Measurements from ENCODE around the gene SMIM41.
"Not testable (repeated sequence)": the region's sequence is repeated elsewhere in the genome, so short reads cannot be mapped to it uniquely, and the experiment has no call there.

The SMIM41 gene

DNA sequence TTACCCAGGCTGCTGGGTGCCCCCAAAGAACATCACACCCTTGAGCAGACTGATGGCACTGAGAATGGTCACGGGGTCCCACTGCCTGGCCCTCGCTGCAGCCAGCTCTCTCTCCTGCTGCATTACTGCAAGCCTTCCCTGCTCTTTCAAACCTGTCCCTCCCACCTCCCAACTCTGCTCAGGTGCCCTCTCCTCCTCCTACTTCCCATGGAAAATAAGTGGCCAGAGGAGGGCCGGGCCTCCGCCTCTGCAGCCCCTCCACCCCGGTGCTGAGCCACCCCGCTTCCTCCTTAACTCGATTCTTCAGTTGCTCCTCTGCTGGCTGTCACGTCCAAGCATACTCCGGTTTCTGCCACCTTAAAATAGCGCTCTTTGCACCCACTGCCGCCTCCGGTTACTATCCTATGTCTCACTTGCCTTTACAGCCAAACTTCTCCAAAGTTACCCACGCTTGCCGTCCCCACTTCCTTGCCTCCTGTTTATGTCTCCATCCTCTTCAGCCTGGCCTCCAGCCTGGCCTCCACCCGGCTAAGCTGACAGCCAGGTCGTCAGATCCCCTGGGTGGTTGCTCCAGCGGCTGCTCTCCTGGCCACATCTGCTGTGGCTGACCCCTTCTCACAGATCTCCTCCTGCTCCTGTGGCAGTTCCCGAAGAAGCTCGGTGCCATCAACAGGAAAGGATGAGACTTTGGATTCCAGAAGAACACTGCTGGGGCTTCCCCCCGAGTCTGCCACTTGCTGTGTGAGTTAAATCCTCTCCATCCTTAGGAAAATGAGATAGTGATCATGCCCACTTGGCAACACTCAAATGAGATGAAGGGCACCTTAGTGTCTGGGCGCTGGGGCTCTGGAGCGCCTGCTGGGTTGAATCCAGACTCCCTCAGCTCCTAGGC is 7.7 kb downstream of the SMIM41 start:
- in situ Hi-C loops (cut with HindIII; ENCODE audit: low pct_unique_long_range_greater_than_20kb, low sequenced_read_pairs): no loop called here
- no peak for DNase-seq (ENCODE audit: low read depth in 1 of 2, low spot score in 1 of 2)
- no peak for TF ChIP-seq JUND (IDR thresholded peaks at IDR 0.05; ENCODE audit: low read depth)

GRCh38 chr12:52087961-52088820 is 8.7 kb downstream of the SMIM41 start:
- DNase-seq (ENCODE audit: low read depth in 1 of 2, low spot score in 1 of 2): no peak
- in situ Hi-C loops (cut with HindIII; ENCODE audit: low pct_unique_long_range_greater_than_20kb, low sequenced_read_pairs): no loop called here
- no peak for TF ChIP-seq JUND (IDR thresholded peaks at IDR 0.05; ENCODE audit: low read depth)

GRCh38 chr12:52089491-52089890 is 10.0 kb downstream of the SMIM41 start:
- TF ChIP-seq JUND (IDR thresholded peaks at IDR 0.05; ENCODE audit: low read depth): no peak
- DNase-seq (ENCODE audit: low read depth in 1 of 2, low spot score in 1 of 2): no peak
- in situ Hi-C loops (cut with HindIII; ENCODE audit: low pct_unique_long_range_greater_than_20kb, low sequenced_read_pairs): no loop called here

- no peak for DNase-seq (ENCODE audit: low read depth in 1 of 2, low spot score in 1 of 2)
- TF ChIP-seq JUND (IDR thresholded peaks at IDR 0.05; ENCODE audit: low read depth): no peak
- in situ Hi-C loops (cut with HindIII; ENCODE audit: low pct_unique_long_range_greater_than_20kb, low sequenced_read_pairs): no loop called here
Observed at GRCh38 chr12:52090291-52090690, 10.8 kb downstream of the SMIM41 start.

DNA sequence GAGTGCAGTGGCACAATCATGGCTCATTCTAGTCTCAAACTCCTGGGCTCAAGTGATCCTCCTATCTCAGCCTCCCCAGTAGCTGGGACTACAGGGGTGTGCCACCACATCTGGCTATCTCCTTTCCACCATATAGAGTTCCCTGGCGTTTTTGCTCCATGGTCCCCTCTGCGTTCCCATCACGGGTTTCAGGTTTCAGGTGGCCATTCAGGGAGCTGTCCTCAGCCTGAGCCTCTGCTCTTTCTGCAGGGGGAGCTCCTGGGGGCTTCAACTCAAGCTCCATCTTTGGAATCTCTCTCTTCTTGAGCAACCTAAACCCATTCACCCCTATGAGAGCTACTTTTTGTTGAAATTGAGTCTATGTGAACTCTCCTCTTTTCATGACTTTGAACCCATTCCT is 11.6 kb downstream of the SMIM41 start:
- DNase-seq (ENCODE audit: low read depth in 1 of 2, low spot score in 1 of 2): no peak
- no peak for TF ChIP-seq JUND (IDR thresholded peaks at IDR 0.05; ENCODE audit: low read depth)
- in situ Hi-C loops (cut with HindIII; ENCODE audit: low pct_unique_long_range_greater_than_20kb, low sequenced_read_pairs): no loop called here

DNA sequence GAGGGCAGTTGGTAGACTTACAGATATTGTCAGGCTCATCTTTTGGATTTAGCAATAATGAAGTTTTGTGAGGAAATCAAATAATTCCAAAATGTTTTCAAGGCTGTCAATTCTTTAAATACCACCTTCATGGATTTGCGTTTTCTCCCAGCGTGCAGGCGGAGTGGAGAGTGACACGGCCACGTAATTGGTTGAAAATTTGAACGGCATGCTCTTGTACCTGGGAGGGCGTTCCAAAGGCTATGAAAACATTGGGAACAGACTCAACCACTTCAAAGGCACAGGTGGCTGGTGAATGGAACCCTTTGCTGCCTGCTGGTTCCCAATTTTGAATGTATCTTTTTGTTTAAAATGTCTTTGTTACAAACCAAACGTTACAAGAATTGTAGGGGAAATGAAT is 12.4 kb downstream of the SMIM41 start:
- in situ Hi-C loops (cut with HindIII; ENCODE audit: low pct_unique_long_range_greater_than_20kb, low sequenced_read_pairs): no loop called here
- no peak for TF ChIP-seq JUND (IDR thresholded peaks at IDR 0.05; ENCODE audit: low read depth)
- peak; percentile 36 to 56 for DNase-seq (ENCODE audit: low read depth in 1 of 2, low spot score in 1 of 2)

DNA sequence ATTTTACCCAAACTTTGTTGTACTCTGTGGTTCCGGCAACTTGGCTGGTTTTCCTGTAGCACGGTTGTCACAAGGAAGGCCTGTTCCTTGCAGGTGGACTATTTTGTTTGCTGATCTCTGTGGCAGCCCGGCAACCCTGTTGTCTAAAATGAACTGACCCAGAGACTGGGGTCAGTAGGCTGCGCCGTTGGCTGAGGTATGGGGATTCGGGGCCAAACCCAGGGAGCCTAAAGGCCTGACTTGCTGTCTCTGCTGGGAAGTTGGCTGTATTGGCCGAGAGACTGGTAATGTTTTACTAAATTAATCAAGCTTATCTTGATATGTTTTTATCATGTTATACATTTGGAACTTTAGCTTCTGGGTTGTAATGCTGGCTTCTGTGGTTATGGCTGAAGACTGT is 13.8 kb downstream of the SMIM41 start:
- in situ Hi-C loops (cut with HindIII; ENCODE audit: low pct_unique_long_range_greater_than_20kb, low sequenced_read_pairs): no loop called here
- no peak for TF ChIP-seq JUND (IDR thresholded peaks at IDR 0.05; ENCODE audit: low read depth)
- DNase-seq (ENCODE audit: low read depth in 1 of 2, low spot score in 1 of 2): no peak

DNA sequence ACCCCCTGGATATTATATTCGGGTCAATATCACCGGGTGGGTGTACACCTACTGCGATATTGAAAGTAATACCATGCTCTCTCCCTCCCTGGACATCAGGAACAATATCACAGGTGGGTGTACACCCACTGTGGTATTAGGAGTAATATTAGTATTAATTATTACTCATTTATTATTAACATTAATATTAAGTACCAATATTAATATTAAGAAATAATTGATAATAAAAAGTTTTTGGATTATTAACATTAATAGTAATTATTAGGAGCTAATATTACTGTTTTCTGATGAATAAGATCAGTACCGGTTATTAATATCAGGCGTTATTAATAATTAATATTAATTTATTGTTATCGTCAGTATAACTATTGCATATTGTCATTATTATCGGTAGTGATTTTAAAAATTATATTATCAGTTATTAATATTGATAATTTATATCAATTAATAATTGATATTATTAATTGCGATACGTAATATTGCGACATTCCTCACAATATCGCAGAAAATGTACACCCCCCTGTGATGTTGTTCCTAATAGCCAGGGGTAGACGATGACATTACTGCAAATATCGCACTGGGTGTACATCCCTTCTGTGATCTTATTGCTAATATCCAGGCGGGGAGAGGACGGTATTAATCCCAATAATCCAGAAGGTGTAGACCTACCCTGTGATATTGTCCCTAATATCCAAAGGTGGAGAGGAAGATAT is 17.0 kb downstream of the SMIM41 start:
- in situ Hi-C loops (cut with HindIII; ENCODE audit: low pct_unique_long_range_greater_than_20kb, low sequenced_read_pairs): no loop called here
- DNase-seq (ENCODE audit: low read depth in 1 of 2, low spot score in 1 of 2): no peak
- TF ChIP-seq JUND (IDR thresholded peaks at IDR 0.05; ENCODE audit: low read depth): no peak

- no peak for TF ChIP-seq JUND (IDR thresholded peaks at IDR 0.05; ENCODE audit: low read depth)
- DNase-seq (ENCODE audit: low read depth in 1 of 2, low spot score in 1 of 2): no peak
- in situ Hi-C loops (cut with HindIII; ENCODE audit: low pct_unique_long_range_greater_than_20kb, low sequenced_read_pairs): no loop called here
Observed at GRCh38 chr12:52097045-52097666, 17.7 kb downstream of the SMIM41 start.

DNA sequence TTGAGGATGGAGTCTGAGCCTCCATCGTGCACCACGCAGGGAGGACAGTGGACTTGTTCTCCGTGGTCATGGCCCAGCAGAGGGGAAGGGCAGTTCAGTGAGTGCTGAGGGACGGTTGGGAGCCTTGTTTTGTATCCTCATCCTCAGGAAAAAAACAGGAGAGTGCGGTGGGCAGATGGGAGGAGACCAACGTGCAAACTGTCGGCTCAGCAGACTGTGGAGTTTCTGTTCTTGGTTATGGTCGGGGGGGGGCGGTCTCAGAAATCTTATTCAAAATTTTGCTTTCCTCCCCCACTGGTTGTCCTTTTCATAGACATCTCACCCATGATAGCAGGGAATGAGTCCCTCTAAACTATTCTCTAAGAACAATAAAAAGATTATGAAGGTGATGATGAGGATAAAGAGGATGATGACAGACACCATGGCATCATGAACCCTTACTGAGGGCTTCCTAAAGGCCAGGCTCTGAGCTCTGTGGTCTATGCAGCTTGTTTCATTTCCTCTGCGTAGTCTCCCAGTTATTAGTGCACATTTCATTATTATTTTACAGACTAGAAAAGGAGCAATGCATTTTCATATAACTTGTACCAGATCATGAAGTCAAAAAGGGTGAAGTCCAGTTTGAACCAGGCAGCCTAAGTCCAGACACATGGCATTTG is 25.1 kb downstream of the SMIM41 start:
- in situ Hi-C loops (cut with HindIII; ENCODE audit: low pct_unique_long_range_greater_than_20kb, low sequenced_read_pairs); DNase-seq (ENCODE audit: low read depth in 1 of 2, low spot score in 1 of 2): not testable (repeated sequence)

DNA sequence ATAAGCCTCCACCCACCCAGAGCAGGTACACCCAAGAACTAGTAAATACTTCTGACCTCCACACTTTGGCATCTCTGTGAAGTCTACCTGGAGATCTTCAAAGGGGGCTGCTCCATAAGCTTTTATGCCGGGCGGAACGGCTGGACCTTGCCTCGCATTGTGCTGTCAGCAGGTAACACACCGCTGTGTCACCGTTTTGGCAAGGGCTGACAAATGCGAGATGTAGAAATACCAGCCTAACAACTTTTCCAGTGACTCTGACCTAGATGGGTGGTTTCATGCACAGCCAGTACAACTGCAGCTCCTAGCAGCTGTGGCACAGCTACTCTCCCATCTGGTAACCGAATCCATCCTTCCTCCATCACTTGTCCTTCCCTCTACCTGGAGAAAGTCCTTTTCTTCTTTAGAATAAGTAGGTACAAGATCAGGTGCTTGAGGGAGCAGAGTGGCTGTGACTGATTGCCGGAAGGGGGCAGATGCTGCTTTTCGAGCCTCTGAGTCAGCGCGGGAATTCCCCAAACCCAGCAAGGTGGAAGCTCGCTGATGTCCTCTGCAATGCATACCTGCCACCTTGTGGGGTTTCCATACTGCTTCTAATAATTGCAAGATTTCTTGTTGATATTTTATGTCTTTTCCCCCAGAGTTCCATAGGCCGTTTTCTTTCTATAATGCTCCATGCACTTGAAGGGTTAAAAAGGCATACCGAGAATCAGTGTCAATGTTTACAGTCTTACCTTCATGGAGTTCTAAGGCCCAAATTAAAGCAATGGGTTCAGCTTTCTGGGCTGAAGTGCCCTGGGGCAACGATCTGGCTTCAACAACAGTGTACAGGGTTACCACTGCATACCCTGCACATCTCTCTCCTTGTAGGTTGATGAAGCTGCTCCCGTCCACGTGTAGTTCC is 37.0 kb downstream of the SMIM41 start:
- DNase-seq (ENCODE audit: low read depth in 1 of 2, low spot score in 1 of 2): peak in 1 of 2 experiments; percentile 95
- in situ Hi-C loops (cut with HindIII; ENCODE audit: low pct_unique_long_range_greater_than_20kb, low sequenced_read_pairs): not testable (repeated sequence)

- in situ Hi-C loops (cut with HindIII; ENCODE audit: low pct_unique_long_range_greater_than_20kb, low sequenced_read_pairs): not testable (repeated sequence)
- DNase-seq (ENCODE audit: low read depth in 1 of 2, low spot score in 1 of 2): peak in 1 of 2 experiments; percentile 81
Observed at GRCh38 chr12:52117806-52118475, 38.4 kb downstream of the SMIM41 start.

Measured in T47D (cell line).